ENCODE results near the gene POLD1. TPM values are rescaled to one million over a fixed set of nuclear protein-coding genes. Genes with fewer than 3 reads are reported as not detected.
"Not testable (repeated sequence)": the region's sequence is repeated elsewhere in the genome, so short reads cannot be mapped to it uniquely, and the experiment has no call there.

Gene POLD1
- total RNA-seq, 1 donor from 2014 or later: 91.8 TPM

DNA sequence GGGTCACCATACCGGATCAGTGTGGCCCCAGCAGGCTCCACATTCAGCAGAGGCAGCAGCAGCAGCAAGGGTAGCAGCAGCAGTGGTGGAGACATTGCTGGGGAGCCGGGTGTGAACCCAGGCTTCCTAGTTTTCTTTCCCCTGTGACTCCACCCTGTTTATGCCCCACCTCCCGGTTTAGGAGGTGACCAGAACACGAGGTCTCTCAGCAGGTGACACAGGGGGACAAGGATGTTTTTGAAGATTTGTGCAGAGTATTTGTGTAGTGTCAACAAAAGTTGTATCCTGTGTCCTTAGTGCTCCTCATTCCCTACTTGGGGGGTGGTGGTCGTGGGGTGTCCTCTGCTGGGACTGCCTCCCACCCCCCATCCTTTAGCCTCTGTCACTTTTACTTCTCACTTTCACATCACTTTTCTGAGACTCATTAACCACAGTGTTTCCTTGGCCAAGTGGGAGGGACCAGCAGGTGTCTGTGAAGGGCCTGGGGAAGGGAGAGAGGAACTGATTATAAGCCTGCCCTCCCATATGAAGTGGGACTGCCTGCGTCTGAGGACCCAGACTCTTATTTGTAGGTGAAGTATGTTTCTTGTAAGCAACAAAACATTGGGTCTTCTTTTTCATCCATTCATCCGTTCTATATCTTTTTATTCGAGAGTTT lies 39.4 kb upstream of the POLD1 start:
- Mint-ChIP-seq H3K4me3 (no peak overlapping the region), H3K9me3 (no peaks in the 10 kb centered on the region), H3K27ac (no peak overlapping the region), H3K4me1 (ENCODE audit: unreplicated experiment) (no peaks in the 10 kb centered on the region), H3K27me3 (no peaks in the 10 kb centered on the region), H3K36me3 (peaks cover 13% of the 10 kb centered on the region)
- no peak for DNase-seq (ENCODE audit: extremely low spot score, unreplicated experiment)
- TF ChIP-seq, protein P1, sequence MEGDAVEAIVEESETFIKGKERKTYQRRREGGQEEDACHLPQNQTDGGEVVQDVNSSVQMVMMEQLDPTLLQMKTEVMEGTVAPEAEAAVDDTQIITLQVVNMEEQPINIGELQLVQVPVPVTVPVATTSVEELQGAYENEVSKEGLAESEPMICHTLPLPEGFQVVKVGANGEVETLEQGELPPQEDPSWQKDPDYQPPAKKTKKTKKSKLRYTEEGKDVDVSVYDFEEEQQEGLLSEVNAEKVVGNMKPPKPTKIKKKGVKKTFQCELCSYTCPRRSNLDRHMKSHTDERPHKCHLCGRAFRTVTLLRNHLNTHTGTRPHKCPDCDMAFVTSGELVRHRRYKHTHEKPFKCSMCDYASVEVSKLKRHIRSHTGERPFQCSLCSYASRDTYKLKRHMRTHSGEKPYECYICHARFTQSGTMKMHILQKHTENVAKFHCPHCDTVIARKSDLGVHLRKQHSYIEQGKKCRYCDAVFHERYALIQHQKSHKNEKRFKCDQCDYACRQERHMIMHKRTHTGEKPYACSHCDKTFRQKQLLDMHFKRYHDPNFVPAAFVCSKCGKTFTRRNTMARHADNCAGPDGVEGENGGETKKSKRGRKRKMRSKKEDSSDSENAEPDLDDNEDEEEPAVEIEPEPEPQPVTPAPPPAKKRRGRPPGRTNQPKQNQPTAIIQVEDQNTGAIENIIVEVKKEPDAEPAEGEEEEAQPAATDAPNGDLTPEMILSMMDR (conservative IDR thresholded peaks at IDR 0.05): no peak

DNA sequence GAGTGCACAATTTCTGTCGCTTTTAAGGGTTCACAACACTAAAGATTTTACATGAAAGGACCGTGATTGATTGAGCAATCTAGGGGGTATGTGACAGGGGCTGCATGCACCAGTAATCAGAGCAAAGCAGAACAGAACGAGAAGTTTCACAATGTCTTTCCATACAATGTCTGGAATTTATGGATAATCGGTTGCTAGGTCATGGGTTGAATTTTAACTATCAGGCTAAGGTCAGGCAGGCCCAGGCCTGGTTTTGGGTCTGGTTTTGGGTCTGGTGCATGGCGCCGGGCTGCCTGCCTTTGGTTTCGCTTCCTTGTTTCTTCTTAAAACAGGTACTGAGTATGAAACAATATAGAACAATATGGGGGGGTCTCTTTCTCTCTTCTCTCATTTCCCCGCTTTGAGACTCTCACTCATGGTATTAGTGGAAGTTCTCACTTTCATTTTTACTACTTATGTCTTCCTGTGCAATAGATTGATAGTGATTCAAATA lies 37.0 kb upstream of the POLD1 start:
- not testable (repeated sequence) for H3K4me1 Mint-ChIP-seq (ENCODE audit: unreplicated experiment); H3K27ac Mint-ChIP-seq; H3K4me3 Mint-ChIP-seq; H3K9me3 Mint-ChIP-seq; H3K27me3 Mint-ChIP-seq; DNase-seq (ENCODE audit: extremely low spot score, unreplicated experiment)
- H3K36me3 Mint-ChIP-seq: peaks cover 13% of the 10 kb centered on the region

DNA sequence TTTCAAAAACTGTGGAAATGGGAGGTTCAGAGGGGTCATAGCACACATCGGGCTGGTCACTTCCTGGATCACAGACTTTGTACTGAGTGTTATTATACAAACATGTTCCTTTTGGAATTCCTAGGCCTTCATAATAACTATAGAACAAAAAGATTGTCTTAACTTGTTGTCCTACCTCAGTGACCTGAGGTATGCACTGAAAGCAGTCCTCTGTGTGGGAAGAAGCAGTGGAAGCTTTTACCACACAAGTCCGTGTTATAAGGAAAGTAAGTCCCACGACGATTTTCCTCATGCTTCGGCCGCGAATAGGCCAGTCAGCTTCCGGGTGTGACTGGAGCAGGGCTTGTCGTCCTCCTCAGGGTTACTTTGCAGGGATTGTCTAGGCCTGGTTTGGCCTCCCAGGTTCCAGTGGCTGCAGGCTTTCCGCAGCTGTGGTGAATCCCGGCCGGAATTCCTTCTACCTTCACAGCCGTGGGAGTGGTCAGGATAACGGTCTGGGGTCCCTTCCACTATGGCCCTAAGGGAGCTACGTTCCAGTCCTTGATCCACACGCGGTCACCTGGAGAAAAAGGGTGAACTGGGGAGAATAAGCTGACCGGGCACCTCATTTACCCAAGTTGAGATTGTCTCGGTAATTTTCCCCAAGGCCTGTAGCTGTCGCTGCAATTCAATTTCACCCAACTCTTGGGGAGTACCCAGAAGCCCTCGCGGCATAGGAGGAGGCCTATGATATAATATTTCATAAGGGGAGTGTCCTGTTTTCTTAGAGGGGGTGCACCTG lies 34.7 kb upstream of the POLD1 start:
- no peak for DNase-seq (ENCODE audit: extremely low spot score, unreplicated experiment)
- no peak overlapping the region for H3K4me3 Mint-ChIP-seq
- H3K4me1 Mint-ChIP-seq (ENCODE audit: unreplicated experiment): no peaks in the 10 kb centered on the region
- no peaks in the 10 kb centered on the region for H3K27me3 Mint-ChIP-seq
- peaks cover 9% of the 10 kb centered on the region for H3K36me3 Mint-ChIP-seq
- H3K27ac Mint-ChIP-seq: no peak overlapping the region
- TF ChIP-seq, protein P1 (conservative IDR thresholded peaks at IDR 0.05): no peak
- no peaks in the 10 kb centered on the region for H3K9me3 Mint-ChIP-seq

DNA sequence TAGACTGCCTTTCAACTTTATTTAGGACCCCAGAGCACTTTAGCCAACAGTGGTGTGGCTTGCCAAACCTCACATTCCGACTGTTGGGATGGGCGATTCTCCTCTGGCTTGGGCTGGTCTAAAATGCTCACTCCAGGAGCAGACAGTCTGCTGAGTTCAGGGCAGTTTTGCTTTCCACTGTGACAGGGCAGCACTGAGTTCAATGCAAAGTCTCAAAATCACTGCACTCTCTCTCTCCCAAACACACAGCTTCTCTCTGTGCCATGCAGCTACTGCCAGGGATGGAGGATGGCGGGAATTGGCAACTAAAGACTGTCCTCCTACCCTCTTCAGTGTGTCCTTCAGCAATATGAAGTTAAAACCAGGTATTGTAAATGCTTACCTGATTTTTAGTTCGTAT lies 31.9 kb upstream of the POLD1 start:
- H3K36me3 Mint-ChIP-seq: no peaks in the 10 kb centered on the region
- TF ChIP-seq, protein P1 (conservative IDR thresholded peaks at IDR 0.05): no peak
- no peak for DNase-seq (ENCODE audit: extremely low spot score, unreplicated experiment)
- H3K27me3 Mint-ChIP-seq: no peaks in the 10 kb centered on the region
- no peak overlapping the region for H3K4me3 Mint-ChIP-seq
- no peaks in the 10 kb centered on the region for H3K4me1 Mint-ChIP-seq (ENCODE audit: unreplicated experiment)
- no peaks in the 10 kb centered on the region for H3K9me3 Mint-ChIP-seq
- H3K27ac Mint-ChIP-seq: no peak overlapping the region

DNA sequence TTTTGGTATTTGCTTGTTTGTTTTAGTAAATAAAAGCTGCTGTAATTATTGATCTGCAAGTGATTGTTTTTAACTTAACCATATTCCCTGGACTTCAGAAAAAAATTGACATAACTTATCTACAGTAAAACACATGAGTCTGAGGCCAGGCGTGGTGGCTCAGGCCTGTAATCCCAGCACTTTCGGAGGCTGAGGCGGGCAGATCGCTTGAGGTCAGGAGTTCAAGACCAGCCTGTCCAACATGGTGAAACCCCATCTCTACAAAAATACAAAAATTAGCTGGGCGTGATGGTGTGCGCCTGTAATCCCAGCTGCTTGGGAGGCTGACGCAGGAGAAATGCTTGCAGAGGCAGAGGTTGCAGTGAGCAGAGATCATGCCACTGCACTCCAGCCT lies 30.7 kb upstream of the POLD1 start:
- not testable (repeated sequence) for H3K4me1 Mint-ChIP-seq (ENCODE audit: unreplicated experiment); H3K27ac Mint-ChIP-seq; H3K9me3 Mint-ChIP-seq

DNA sequence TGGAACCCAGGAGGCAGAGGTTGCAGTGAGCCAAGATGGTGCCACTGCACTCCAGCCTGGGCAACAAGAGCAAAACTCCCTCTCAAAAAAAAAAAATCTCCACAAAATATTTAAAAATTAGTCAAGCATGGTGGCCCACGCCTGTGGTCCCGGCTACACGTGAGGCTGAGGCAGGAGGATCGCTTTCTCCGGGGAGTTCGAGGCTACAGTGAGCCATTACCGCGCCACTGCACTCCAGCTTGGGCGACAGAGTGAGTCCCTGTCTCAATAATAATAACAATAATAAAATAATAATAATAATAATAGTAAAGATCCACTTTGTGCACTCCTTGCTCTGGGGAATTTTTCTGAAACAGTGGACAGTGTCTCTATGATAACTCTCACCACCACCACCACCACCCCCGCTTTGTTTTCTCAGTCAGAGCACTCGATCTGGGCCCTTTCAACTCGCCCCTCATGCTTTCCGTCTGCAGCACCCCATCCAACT lies 27.4 kb upstream of the POLD1 start:
- no peak overlapping the region for H3K27ac Mint-ChIP-seq

More for the DNA sequence above, 30.7 kb upstream of the POLD1 start:
- H3K27me3 Mint-ChIP-seq; H3K36me3 Mint-ChIP-seq; H3K4me3 Mint-ChIP-seq; DNase-seq (ENCODE audit: extremely low spot score, unreplicated experiment): not testable (repeated sequence)

More for the DNA sequence above, 27.4 kb upstream of the POLD1 start:
- Mint-ChIP-seq H3K9me3 (no peaks in the 10 kb centered on the region), H3K4me1 (ENCODE audit: unreplicated experiment) (no peaks in the 10 kb centered on the region), H3K4me3 (no peak overlapping the region), H3K27me3 (no peaks in the 10 kb centered on the region), H3K36me3 (peaks cover 6% of the 10 kb centered on the region)
- TF ChIP-seq, protein P1 (conservative IDR thresholded peaks at IDR 0.05): no peak
- DNase-seq (ENCODE audit: extremely low spot score, unreplicated experiment): no peak
